DND-41 (cell line): ENCODE data around the gene MKNK1.

Source experiments
- ATAC-seq: fragments of 200-7000 bp; cut with Tn5 transposase; 3 replicates; pipeline ENCODE4 v1.9.1; 2021; ENCODE audit warnings: low read depth; ENCODE audit not compliant: insufficient read depth
- DNase-seq: peaks from one replicate; pipeline ENCODE4 v3.0.0-alpha.2; 2020
- H2AFZ ChIP-seq: 2 replicates; pipeline ENCODE4 v1.6.0; 2012; ENCODE audit warnings: low read depth, low read length
- H3K27ac ChIP-seq: 2 replicates; pipeline ENCODE4 v1.5.1; 2012; ENCODE audit warnings: low read length, inconsistent platforms
- H3K27me3 ChIP-seq: fragments of 200-600 bp; sonication (generic); 2 replicates; pipeline ENCODE4 v1.6.0; 2012; ENCODE audit warnings: low read length, mild to moderate bottlenecking, inconsistent platforms; ENCODE audit not compliant: insufficient read depth, poor library complexity
- H3K36me3 ChIP-seq: 2 replicates; pipeline ENCODE4 v1.5.1; 2012; ENCODE audit warnings: low read length, inconsistent platforms; ENCODE audit not compliant: insufficient read depth
- H3K4me1 ChIP-seq: 2 replicates; pipeline ENCODE4 v1.5.1; 2012; ENCODE audit warnings: mild to moderate bottlenecking, low read length; ENCODE audit not compliant: insufficient read depth
- H3K4me2 ChIP-seq: 2 replicates; pipeline ENCODE4 v1.6.0; 2012; ENCODE audit warnings: mild to moderate bottlenecking, moderate library complexity, low read length, inconsistent platforms; ENCODE audit not compliant: insufficient read depth
- H3K4me3 ChIP-seq, 2 experiments: fragments of 200-600 bp in 1 of 2; shearing (Covaris generic) in 1 of 2; 2 replicates each; pipeline ENCODE4 v1.5.1; 2012 to 2016; ENCODE audit warnings: inconsistent platforms in 2 of 2, low read length in 2 of 2, mild to moderate bottlenecking in 2 of 2, low read depth in 1 of 2, moderate library complexity in 1 of 2
- H3K79me2 ChIP-seq: 2 replicates; pipeline ENCODE4 v1.6.0; 2012; ENCODE audit warnings: low read length, inconsistent platforms; ENCODE audit not compliant: insufficient read depth
- H3K9ac ChIP-seq: 2 replicates; pipeline ENCODE4 v1.6.0; 2012; ENCODE audit warnings: low read depth, mild to moderate bottlenecking, inconsistent platforms, low read length, moderate library complexity
- H3K9me3 ChIP-seq: 2 replicates; pipeline ENCODE4 v1.5.1; 2012; ENCODE audit warnings: low read length, moderate library complexity, mild to moderate bottlenecking, inconsistent platforms; ENCODE audit not compliant: insufficient read depth, severe bottlenecking
- H4K20me1 ChIP-seq: 2 replicates; pipeline ENCODE4 v1.6.0; 2012; ENCODE audit warnings: low read length; ENCODE audit not compliant: insufficient read depth
- EZH2 ChIP-seq: IDR thresholded peaks from 3 replicates; pipeline ENCODE4 v1.6.1; 2012; ENCODE audit warnings: borderline replicate concordance, low read depth, mild to moderate bottlenecking, moderate library complexity, low read length, inconsistent platforms; ENCODE audit not compliant: severe bottlenecking
- TF ChIP-seq, protein P1 (sequence below): IDR thresholded peaks from 2 replicates; pipeline ENCODE4 v1.5.1; 2012; ENCODE audit warnings: borderline replicate concordance, low read length, moderate library complexity, mild to moderate bottlenecking; ENCODE audit not compliant: poor library complexity, severe bottlenecking; ENCODE audit errors: extremely low read depth

MKNK1 gene

DNA sequence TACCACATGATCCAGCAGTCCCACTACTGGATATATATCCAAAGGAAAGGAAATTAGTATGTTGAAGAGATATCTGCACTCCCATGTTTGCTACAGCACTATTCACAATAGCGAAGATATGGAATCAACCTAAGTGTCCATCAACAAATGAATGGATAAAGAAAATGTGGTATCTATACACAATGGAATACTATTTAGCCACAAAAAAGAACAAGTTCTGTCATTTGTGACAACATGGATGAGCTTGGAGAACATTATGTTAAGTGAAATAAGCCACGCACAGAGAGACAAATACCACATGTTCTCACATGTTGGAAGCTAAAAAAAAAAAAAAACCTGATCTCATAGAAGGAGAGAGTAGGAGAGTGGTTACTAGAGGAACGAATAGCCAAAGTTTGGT, 46.4 kb upstream of the MKNK1 start:
- no peaks in the 10 kb centered on the region for H3K27me3 ChIP-seq
- peaks cover 9% of the 10 kb centered on the region for H3K9me3 ChIP-seq
- no peak overlapping the region for H3K9ac ChIP-seq
- no peaks in the 10 kb centered on the region for H3K79me2 ChIP-seq
- no peak overlapping the region for H3K4me2 ChIP-seq
- H2AFZ ChIP-seq: no peak overlapping the region
- TF ChIP-seq, protein P1, sequence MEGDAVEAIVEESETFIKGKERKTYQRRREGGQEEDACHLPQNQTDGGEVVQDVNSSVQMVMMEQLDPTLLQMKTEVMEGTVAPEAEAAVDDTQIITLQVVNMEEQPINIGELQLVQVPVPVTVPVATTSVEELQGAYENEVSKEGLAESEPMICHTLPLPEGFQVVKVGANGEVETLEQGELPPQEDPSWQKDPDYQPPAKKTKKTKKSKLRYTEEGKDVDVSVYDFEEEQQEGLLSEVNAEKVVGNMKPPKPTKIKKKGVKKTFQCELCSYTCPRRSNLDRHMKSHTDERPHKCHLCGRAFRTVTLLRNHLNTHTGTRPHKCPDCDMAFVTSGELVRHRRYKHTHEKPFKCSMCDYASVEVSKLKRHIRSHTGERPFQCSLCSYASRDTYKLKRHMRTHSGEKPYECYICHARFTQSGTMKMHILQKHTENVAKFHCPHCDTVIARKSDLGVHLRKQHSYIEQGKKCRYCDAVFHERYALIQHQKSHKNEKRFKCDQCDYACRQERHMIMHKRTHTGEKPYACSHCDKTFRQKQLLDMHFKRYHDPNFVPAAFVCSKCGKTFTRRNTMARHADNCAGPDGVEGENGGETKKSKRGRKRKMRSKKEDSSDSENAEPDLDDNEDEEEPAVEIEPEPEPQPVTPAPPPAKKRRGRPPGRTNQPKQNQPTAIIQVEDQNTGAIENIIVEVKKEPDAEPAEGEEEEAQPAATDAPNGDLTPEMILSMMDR: no peak
- no peak for TF ChIP-seq EZH2
- H4K20me1 ChIP-seq: no peaks in the 10 kb centered on the region
- ATAC-seq (no peak), DNase-seq (no peak)
- no peaks in the 10 kb centered on the region for H3K4me1 ChIP-seq
- H3K4me3 ChIP-seq: no peak overlapping the region
- peaks cover 24% of the 10 kb centered on the region for H3K36me3 ChIP-seq
- H3K27ac ChIP-seq: no peak overlapping the region

DNA sequence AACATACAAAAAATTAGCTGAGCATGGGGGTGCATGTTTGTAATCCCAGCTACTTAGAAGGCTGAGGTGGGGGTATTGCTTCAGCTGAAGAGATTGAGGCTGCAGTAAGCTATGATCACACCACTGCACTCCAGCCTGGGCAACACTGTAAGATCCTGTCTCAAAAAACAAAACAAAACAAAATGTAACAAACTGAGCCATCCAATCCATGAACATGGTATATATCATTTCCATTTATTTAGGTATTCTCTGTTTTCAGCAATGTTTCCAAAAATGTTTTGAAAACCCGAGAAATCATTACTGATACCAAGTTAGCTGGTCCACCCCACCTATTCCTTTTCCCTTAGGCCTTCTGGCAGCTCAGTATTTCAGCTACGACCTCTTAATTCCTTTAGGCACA, 45.7 kb upstream of the MKNK1 start:
- Histone ChIP-seq H3K27me3 (no peaks in the 10 kb centered on the region), H3K27ac (no peak overlapping the region), H3K36me3 (peaks cover 20% of the 10 kb centered on the region), H3K4me2 (no peak overlapping the region), H3K79me2 (no peaks in the 10 kb centered on the region), H4K20me1 (no peaks in the 10 kb centered on the region), H3K9ac (no peak overlapping the region), H3K9me3 (peaks cover 9% of the 10 kb centered on the region), H3K4me1 (no peaks in the 10 kb centered on the region), H2AFZ (no peak overlapping the region), H3K4me3 (no peak overlapping the region)
- TF ChIP-seq, protein P1: no peak
- no peak for TF ChIP-seq EZH2
- ATAC-seq (no peak), DNase-seq (no peak)

DNA sequence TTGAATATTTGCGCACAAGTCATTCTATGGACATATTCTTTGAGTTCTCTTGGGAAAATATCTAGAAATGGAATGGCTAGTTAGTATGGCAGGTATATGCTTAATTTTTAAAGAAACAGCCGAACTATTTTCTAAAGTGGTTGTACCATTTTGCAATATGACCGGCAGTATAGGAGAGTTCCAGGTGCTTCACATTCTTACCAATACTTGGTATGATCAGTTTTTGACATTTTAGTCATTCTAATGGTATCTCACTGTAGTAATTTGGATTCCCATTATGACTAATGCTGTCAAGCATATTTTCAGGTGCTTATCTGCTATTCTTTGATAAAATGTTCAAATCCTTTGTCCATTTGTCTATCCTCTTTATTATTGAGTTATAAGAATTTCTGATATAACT, 43.5 kb upstream of the MKNK1 start:
- no peak for ATAC-seq
- H3K4me2 ChIP-seq: no peak overlapping the region
- DNase-seq: no peak
- no peaks in the 10 kb centered on the region for H3K27me3 ChIP-seq
- H3K27ac ChIP-seq: no peak overlapping the region
- no peak overlapping the region for H3K9ac ChIP-seq
- peaks cover 9% of the 10 kb centered on the region for H3K9me3 ChIP-seq
- peaks cover 19% of the 10 kb centered on the region for H3K36me3 ChIP-seq
- no peaks in the 10 kb centered on the region for H3K4me1 ChIP-seq
- no peak overlapping the region for H3K4me3 ChIP-seq
- no peaks in the 10 kb centered on the region for H4K20me1 ChIP-seq
- no peak overlapping the region for H2AFZ ChIP-seq
- no peaks in the 10 kb centered on the region for H3K79me2 ChIP-seq
- TF ChIP-seq, protein P1: no peak
- TF ChIP-seq EZH2: no peak

DNA sequence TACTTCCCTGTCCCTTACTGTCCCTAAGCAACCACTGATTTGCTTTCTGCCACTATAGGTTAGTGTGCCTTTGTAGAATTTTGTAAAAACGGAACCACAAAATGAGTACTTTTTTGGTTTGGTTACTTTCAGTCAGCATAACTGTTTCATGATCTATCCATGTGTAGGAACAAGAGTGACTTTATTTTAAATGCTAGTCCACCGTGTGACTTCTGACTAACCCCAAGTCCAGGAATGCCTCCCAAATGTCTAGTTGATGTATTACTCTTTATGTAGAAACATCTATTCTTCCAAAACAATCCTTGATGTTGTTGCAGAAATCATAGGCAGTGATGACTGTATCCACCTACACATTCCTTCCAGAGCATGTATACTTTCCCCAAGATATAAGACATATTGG, 42.8 kb upstream of the MKNK1 start:
- H3K79me2 ChIP-seq: no peaks in the 10 kb centered on the region
- TF ChIP-seq, protein P1: no peak
- no peak for TF ChIP-seq EZH2
- H3K4me1 ChIP-seq: no peaks in the 10 kb centered on the region
- H3K36me3 ChIP-seq: peaks cover 25% of the 10 kb centered on the region; the same call in 1 of the 2 replicates
- no peak for ATAC-seq
- no peak for DNase-seq
- H3K9me3 ChIP-seq: peaks cover 9% of the 10 kb centered on the region
- H3K27ac ChIP-seq: no peak overlapping the region
- no peak overlapping the region for H3K4me2 ChIP-seq
- H3K27me3 ChIP-seq: no peaks in the 10 kb centered on the region
- H4K20me1 ChIP-seq: no peaks in the 10 kb centered on the region
- H3K4me3 ChIP-seq: no peak overlapping the region
- no peak overlapping the region for H2AFZ ChIP-seq
- no peak overlapping the region for H3K9ac ChIP-seq
